Glomerular visceral epithelial cell (primary cell): ENCODE measurements around the gene GLRA2.

Experiments
- DNase-seq: peaks from one replicate; pipeline ENCODE4 v3.0.0-alpha.2; 2016; ENCODE audit errors: extremely low spot score

GLRA2 gene

GRCh38 chrX:14700982-14701381 is 171.6 kb downstream of the GLRA2 start:
- no peak for DNase-seq

GRCh38 chrX:14702145-14702544 is 172.8 kb downstream of the GLRA2 start:
- DNase-seq = no peak

GRCh38 chrX:14712096-14712495 is 182.8 kb downstream of the GLRA2 start:
- DNase-seq = no peak

GRCh38 chrX:14717949-14718348 is 188.6 kb downstream of the GLRA2 start:
- DNase-seq = no peak

- no peak for DNase-seq
Measured at GRCh38 chrX:14718403-14718802, 189.1 kb downstream of the GLRA2 start.

GRCh38 chrX:14729058-14729457 is 199.7 kb downstream of the GLRA2 start:
- DNase-seq = no peak

- no peak for DNase-seq
Measured at GRCh38 chrX:14738643-14739042, 209.3 kb downstream of the GLRA2 start.

- DNase-seq = no peak
Measured at GRCh38 chrX:14753441-14753840, 224.1 kb downstream of the GLRA2 start.

- no peak for DNase-seq
Measured at GRCh38 chrX:14758029-14758491, 228.7 kb downstream of the GLRA2 start.

- DNase-seq = no peak
Measured at GRCh38 chrX:14775416-14775815, 246.1 kb downstream of the GLRA2 start.

GRCh38 chrX:14776901-14777300 is 247.6 kb downstream of the GLRA2 start:
- DNase-seq = no peak

- no peak for DNase-seq
Measured at GRCh38 chrX:14777525-14777924, 248.2 kb downstream of the GLRA2 start.

- DNase-seq = no peak
Measured at GRCh38 chrX:14779580-14779979, 250.2 kb downstream of the GLRA2 start.
